Activated CD8-positive, alpha-beta memory T cell treated with anti-CD3 and anti-CD28 coated beads, Interleukin-2, amount 50 U/mL, for 4 hours (primary cell): ENCODE data around the gene CTAGE6.
"Not testable (repeated sequence)": the region's sequence is repeated elsewhere in the genome, so short reads cannot be mapped to it uniquely, and the experiment has no call there.

Experiments used
- DNase-seq: peaks from one replicate; pipeline ENCODE4 v3.0.0-alpha.2; 2020

CTAGE6 gene

GRCh38 chr7:143757596-143757995 is at the start of gene CTAGE6:
Gene CTAGE6 (minus strand): TSS chr7:143757696. CDS start chr7:143757658, 38 bp downstream.
- not testable (repeated sequence) for DNase-seq

- not testable (repeated sequence) for DNase-seq
Measured at GRCh38 chr7:143806664-143807071, 49.2 kb upstream of the CTAGE6 start.

- DNase-seq = not testable (repeated sequence)
Measured at GRCh38 chr7:143797896-143798290, 40.4 kb upstream of the CTAGE6 start.

- not testable (repeated sequence) for DNase-seq
Measured at GRCh38 chr7:143797119-143797895, 39.8 kb upstream of the CTAGE6 start.

- not testable (repeated sequence) for DNase-seq
Measured at GRCh38 chr7:143795653-143796052, 38.2 kb upstream of the CTAGE6 start.

GRCh38 chr7:143792633-143793032 is 35.1 kb upstream of the CTAGE6 start:
- DNase-seq = peak; percentile 14

GRCh38 chr7:143785415-143786182 is 28.1 kb upstream of the CTAGE6 start:
- not testable (repeated sequence) for DNase-seq

GRCh38 chr7:143779591-143779990 is 22.1 kb upstream of the CTAGE6 start:
- DNase-seq = not testable (repeated sequence)

- DNase-seq = not testable (repeated sequence)
Measured at GRCh38 chr7:143772738-143773468, 15.4 kb upstream of the CTAGE6 start.

- not testable (repeated sequence) for DNase-seq
Measured at GRCh38 chr7:143767531-143767930, 10.0 kb upstream of the CTAGE6 start.

GRCh38 chr7:143765678-143766077 is 8.2 kb upstream of the CTAGE6 start:
- not testable (repeated sequence) for DNase-seq

- DNase-seq = not testable (repeated sequence)
Measured at GRCh38 chr7:143763065-143763464, 5.6 kb upstream of the CTAGE6 start.

GRCh38 chr7:143745340-143745739 is 12.2 kb downstream of the CTAGE6 start:
- DNase-seq = not testable (repeated sequence)

- not testable (repeated sequence) for DNase-seq
Measured at GRCh38 chr7:143737037-143737819, 20.3 kb downstream of the CTAGE6 start.

- no peak for DNase-seq
Measured at GRCh38 chr7:143735962-143736361, 21.5 kb downstream of the CTAGE6 start.

- DNase-seq = no peak
Measured at GRCh38 chr7:143733876-143734275, 23.6 kb downstream of the CTAGE6 start.

- no peak for DNase-seq
Measured at GRCh38 chr7:143728333-143728862, 29.1 kb downstream of the CTAGE6 start.

GRCh38 chr7:143727561-143727960 is 29.9 kb downstream of the CTAGE6 start:
- not testable (repeated sequence) for DNase-seq

GRCh38 chr7:143726143-143726542 is 31.4 kb downstream of the CTAGE6 start:
- not testable (repeated sequence) for DNase-seq

GRCh38 chr7:143720335-143720734 is 37.2 kb downstream of the CTAGE6 start:
- DNase-seq = not testable (repeated sequence)

GRCh38 chr7:143715543-143716193 is 41.8 kb downstream of the CTAGE6 start:
- DNase-seq = not testable (repeated sequence)
